Calu3 (cell line): ENCODE results near the gene SRA1. TPM values are rescaled to one million over a fixed set of nuclear protein-coding genes. Genes with fewer than 3 reads are reported as not detected.

Experiments
- BruUV-seq: library from RNA; stranded (reverse); fragments of 400-500 nt; replicated peaks from 2 replicates; lab custom pipeline; 2021; lab: Mats Ljungman, UMichigan
- CTCF ChIA-PET: fragments of 300-600 bp; sonication (Branson Sonifier 250); formaldehyde crosslinking; loops from one replicate; lab custom pipeline; 2022; ENCODE audit warnings: antibody characterized with exemption; lab: Charles Lee
- DNase-seq: peaks from one replicate; pipeline ENCODE4 v3.0.0; 2022
- H3K27ac Mint-ChIP-seq: one replicate; pipeline ENCODE4 v1.8.0; 2022; ENCODE audit warnings: mixed read lengths; ENCODE audit not compliant: unreplicated experiment
- H3K27me3 Mint-ChIP-seq: one replicate; pipeline ENCODE4 v1.8.0; 2022; ENCODE audit warnings: mixed read lengths; ENCODE audit not compliant: unreplicated experiment
- H3K36me3 Mint-ChIP-seq: one replicate; pipeline ENCODE4 v1.8.0; 2022; ENCODE audit warnings: mild to moderate bottlenecking, moderate library complexity, mixed read lengths; ENCODE audit not compliant: insufficient read depth, unreplicated experiment
- H3K4me1 Mint-ChIP-seq: one replicate; pipeline ENCODE4 v1.8.0; 2022; ENCODE audit warnings: mild to moderate bottlenecking, low read depth, mixed read lengths; ENCODE audit not compliant: unreplicated experiment
- H3K4me3 Mint-ChIP-seq: one replicate; pipeline ENCODE4 v1.8.0; 2022; ENCODE audit warnings: mild to moderate bottlenecking, low read depth, moderate library complexity, mixed read lengths; ENCODE audit not compliant: unreplicated experiment
- H3K9me3 Mint-ChIP-seq: one replicate; pipeline ENCODE4 v1.8.0; 2022; ENCODE audit warnings: low read depth, mixed read lengths; ENCODE audit not compliant: unreplicated experiment
- intact Hi-C: fragments of 100-400 bp; cut with micrococcal nuclease; formaldehyde crosslinking; loops from one replicate; pipeline ENCODE4 v1.10.0; 2022; ENCODE audit not compliant: unreplicated experiment
- total RNA-seq: library from RNA; stranded (reverse); gene quantifications from 2 replicates; pipeline ENCODE4 v1.2.3, GENCODE V29; 2022
- TF ChIP-seq, protein P1 (sequence below): fragments of 200-600 bp; IDR thresholded peaks from one replicate; pipeline ENCODE4 v1.8.0; 2022; ENCODE audit warnings: antibody characterized with exemption; ENCODE audit not compliant: unreplicated experiment

Gene SRA1
- total RNA-seq, 1 experiment from 2014 or later = 33.0 TPM

DNA sequence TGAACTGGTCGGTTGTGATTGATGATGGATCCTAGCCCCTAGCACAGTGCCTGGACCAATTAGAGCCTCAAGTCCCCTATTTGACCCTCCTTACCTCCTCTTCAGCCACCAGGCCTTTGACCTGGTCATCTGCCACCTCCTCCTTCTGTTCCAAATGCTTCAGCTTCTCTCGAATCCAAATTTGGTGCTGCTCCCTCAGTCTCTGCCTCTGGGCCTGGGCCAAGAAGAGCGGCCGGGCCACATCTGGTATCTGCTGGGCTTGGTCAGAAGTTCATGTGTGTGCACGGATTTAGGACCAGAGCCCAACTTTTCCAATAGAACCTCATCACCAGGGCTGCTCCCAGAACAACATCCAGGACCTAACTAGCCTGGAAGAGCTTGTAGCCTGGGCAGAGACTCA is 13.8 kb upstream of the SRA1 start:
- H3K9me3 Mint-ChIP-seq = no peaks in the 10 kb centered on the region
- H3K27me3 Mint-ChIP-seq = no peaks in the 10 kb centered on the region
- no TSS peak for BruUV-seq
- peaks cover 12% of the 10 kb centered on the region for H3K36me3 Mint-ChIP-seq
- DNase-seq = no peak
- TF ChIP-seq, protein P1, sequence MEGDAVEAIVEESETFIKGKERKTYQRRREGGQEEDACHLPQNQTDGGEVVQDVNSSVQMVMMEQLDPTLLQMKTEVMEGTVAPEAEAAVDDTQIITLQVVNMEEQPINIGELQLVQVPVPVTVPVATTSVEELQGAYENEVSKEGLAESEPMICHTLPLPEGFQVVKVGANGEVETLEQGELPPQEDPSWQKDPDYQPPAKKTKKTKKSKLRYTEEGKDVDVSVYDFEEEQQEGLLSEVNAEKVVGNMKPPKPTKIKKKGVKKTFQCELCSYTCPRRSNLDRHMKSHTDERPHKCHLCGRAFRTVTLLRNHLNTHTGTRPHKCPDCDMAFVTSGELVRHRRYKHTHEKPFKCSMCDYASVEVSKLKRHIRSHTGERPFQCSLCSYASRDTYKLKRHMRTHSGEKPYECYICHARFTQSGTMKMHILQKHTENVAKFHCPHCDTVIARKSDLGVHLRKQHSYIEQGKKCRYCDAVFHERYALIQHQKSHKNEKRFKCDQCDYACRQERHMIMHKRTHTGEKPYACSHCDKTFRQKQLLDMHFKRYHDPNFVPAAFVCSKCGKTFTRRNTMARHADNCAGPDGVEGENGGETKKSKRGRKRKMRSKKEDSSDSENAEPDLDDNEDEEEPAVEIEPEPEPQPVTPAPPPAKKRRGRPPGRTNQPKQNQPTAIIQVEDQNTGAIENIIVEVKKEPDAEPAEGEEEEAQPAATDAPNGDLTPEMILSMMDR = no peak
- peaks cover 20% of the 10 kb centered on the region for H3K4me1 Mint-ChIP-seq
- no peak overlapping the region for H3K27ac Mint-ChIP-seq
- CTCF ChIA-PET = no interaction called here
- no peak overlapping the region for H3K4me3 Mint-ChIP-seq
- intact Hi-C loops = loop anchor here (10.0 kb wide), 1 partner anchor 154 kb away; no protein-coding TSS in a partner anchor

DNA sequence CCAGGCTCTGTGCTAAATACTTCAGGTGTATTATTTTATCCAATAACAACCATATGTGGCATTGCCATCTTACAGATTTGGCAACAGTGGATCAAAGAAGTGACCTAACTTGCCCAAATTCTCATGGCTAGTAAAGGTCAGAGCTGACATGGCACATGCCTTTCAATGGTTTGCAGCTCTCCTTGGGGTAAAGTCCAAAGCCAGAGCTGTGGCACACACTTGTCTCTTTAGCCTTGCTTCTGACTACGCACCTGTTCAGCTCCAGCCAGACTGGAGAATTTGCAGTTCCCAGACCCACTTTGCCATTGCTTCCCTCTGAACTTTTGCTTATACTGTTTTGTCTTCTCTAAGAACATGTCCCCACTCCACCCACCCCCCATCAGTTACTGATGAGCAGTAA is 13.2 kb upstream of the SRA1 start:
- TF ChIP-seq, protein P1 = no peak
- Mint-ChIP-seq H3K4me1 (peaks cover 26% of the 10 kb centered on the region), H3K4me3 (no peak overlapping the region), H3K27me3 (no peaks in the 10 kb centered on the region), H3K9me3 (no peaks in the 10 kb centered on the region), H3K27ac (peak overlapping the region; percentile 33), H3K36me3 (peaks cover 12% of the 10 kb centered on the region)
- CTCF ChIA-PET = no interaction called here
- no TSS peak for BruUV-seq
- intact Hi-C loops = loop anchor here (10.0 kb wide), 1 partner anchor 154 kb away; no protein-coding TSS in a partner anchor
- DNase-seq = no peak

DNA sequence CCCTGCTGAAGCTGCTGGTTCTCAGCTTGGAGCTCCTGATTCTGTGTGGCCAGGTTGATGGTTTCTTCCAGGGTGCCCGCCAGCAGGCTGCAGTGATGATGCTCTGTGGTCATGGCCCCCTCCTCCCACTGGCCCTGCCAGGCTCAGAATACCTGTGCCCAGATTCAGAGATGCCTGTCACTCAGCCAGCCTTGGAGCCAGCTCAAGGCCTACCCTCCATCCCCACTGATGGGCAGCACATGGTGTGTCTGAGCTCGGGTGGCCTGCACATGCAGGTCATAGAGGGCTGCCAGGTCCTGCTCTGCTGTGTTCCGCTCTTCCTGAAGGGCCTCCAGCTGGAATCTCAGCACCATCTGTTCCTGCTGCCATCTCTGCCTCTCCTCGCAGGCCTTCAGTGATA is 12.8 kb upstream of the SRA1 start:
- Mint-ChIP-seq H3K4me3 (no peak overlapping the region), H3K27me3 (no peaks in the 10 kb centered on the region), H3K4me1 (peaks cover 27% of the 10 kb centered on the region), H3K36me3 (peaks cover 16% of the 10 kb centered on the region), H3K27ac (peak overlapping the region; percentile 33), H3K9me3 (no peaks in the 10 kb centered on the region)
- BruUV-seq = no TSS peak
- CTCF ChIA-PET = no interaction called here
- intact Hi-C loops = loop anchor here (10.0 kb wide), 1 partner anchor 155 kb away; no protein-coding TSS in a partner anchor
- TF ChIP-seq, protein P1 = no peak
- no peak for DNase-seq

DNA sequence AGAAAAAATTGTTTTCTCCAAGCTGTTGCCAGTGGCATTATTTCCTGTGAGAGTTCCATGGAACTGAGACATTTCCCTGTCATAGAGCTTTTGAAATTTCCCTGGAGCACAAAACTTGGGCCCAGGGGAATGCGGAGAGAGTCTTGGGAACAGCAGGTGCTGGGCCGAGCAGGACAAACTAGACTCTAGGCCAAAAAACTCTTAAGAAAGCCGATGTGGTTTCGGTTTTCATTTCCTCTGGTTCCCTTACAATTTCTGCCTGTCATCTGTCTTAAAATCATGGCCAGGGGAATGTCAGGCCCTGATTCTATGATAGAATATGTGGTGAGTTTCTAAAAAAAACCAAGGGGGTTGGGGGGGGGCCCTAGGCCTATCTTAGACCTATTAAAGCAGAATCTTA is 11.9 kb upstream of the SRA1 start:
- no peak overlapping the region for H3K4me3 Mint-ChIP-seq
- no peaks in the 10 kb centered on the region for H3K9me3 Mint-ChIP-seq
- CTCF ChIA-PET = no interaction called here
- TF ChIP-seq, protein P1 = no peak
- intact Hi-C loops = no loop called here
- no TSS peak for BruUV-seq
- no peaks in the 10 kb centered on the region for H3K27me3 Mint-ChIP-seq
- peaks cover 22% of the 10 kb centered on the region for H3K4me1 Mint-ChIP-seq
- no peak overlapping the region for H3K27ac Mint-ChIP-seq
- peaks cover 24% of the 10 kb centered on the region for H3K36me3 Mint-ChIP-seq
- DNase-seq = no peak
